Measurements from ENCODE around the gene IMPG1. TPM values are rescaled to one million over a fixed set of nuclear protein-coding genes. Genes with fewer than 3 reads are reported as not detected.

IMPG1 gene, protein sequence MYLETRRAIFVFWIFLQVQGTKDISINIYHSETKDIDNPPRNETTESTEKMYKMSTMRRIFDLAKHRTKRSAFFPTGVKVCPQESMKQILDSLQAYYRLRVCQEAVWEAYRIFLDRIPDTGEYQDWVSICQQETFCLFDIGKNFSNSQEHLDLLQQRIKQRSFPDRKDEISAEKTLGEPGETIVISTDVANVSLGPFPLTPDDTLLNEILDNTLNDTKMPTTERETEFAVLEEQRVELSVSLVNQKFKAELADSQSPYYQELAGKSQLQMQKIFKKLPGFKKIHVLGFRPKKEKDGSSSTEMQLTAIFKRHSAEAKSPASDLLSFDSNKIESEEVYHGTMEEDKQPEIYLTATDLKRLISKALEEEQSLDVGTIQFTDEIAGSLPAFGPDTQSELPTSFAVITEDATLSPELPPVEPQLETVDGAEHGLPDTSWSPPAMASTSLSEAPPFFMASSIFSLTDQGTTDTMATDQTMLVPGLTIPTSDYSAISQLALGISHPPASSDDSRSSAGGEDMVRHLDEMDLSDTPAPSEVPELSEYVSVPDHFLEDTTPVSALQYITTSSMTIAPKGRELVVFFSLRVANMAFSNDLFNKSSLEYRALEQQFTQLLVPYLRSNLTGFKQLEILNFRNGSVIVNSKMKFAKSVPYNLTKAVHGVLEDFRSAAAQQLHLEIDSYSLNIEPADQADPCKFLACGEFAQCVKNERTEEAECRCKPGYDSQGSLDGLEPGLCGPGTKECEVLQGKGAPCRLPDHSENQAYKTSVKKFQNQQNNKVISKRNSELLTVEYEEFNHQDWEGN
- not detected for total RNA-seq

DNA sequence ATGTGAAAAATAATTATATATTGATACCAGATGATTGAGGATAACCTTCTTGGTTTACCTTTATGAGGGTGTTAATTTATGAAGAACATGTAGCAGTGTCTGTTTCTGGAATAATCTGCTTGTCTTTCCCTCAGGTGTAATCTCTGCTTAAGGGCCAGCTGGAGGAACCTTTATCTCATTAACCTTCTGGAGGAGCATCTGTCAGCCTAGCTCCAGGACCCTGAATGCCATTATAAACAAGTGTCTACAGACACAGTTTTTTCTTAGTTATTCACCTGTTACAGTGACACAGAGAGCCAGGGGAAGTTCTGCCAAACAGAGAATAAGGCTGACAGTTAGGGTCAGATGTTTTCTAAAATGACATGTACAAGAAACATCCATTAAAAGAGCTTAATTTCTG is at the start of gene IMPG1:
TSS of gene IMPG1 (minus strand) at position 101 of the 400 bp plus-strand sequence. CDS start 174 bp downstream, outside the sequence.
- CTCF ChIA-PET = no interaction called here
- POLR2A ChIA-PET = no interaction called here

DNA sequence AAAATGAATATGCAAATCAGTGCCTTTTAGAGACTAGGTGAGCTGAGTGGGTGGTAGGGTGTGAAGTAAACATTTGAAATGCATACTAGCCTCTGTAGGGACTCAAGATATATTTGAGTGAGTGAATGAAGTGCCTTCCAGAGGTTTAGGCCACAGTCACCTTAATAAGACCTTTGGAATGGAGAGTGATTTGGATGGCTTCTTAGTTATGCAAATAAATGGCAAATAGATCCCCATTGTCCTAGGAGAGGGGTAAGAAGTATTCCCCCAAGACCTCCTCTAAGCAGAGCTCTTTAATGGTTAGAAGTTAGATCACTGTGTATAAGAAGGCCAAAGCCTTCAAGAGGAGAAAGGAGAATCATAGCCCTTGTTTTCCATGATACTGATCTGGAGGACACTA is 47.8 kb upstream of the IMPG1 start:
- ChIA-PET CTCF (no interaction called here), POLR2A (no interaction called here)

DNA sequence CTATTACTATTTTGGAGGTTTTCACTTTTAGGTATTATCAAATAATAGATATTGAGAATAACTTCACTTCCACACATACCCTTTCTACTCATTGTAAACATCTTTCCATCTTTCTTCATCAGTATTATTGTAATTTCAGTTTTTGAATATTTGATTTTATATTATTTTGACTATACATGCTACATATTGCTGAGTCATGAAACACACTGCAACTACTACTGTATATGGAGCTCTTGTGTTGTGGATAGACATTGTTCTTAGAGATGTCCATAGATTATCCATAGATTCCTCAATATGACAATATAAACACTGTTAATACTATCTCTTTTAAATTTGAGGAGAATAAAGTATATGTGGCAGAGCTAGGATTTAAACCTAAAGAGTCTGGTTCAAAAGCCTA is 819 bp upstream of the IMPG1 start:
- POLR2A ChIA-PET = no interaction called here

DNA sequence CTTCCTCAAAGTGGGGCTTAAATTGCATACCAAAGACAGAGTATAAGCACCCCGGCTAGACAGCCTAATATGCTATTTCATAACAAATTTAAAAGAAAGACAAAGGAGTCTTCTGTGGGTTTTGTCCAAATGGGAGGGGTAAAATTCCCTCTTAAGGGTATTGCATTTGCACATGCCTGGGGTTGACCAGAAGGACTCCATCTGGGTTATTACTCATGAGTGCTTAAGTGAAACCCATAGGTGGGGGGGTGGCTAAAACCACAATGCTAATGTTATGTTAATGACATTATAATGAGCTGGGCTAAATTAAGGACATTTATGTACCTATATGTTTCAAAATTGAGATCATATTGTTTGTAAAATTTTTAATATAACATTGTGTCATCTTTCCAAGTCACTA is 15.0 kb downstream of the IMPG1 start:
- CTCF ChIA-PET = no interaction called here
- POLR2A ChIA-PET = no interaction called here

More for the DNA sequence above, 819 bp upstream of the IMPG1 start:
- CTCF ChIA-PET = interaction anchor here (0.6 kb wide), 1 partner anchor 1694 kb away, joined by 3 read pairs; no protein-coding TSS in a partner anchor

DNA sequence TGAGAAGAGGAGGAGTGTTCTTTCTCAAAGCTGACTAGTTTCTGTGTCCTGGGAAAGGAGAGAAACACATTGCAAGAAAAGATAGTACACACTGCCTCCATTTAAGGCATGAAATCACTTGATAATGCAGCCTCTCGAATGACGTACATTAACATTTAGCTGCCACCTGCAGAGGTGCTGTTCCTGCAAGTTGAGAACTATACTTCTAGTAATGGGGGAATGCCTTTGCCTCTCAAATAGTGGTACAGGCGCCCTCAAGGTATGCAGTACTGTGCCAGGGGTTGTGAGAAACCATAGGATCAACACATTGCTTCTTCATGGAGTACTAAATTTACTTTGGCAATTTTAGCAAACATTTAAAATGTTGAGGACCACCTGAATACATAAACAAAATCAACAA is 20.1 kb downstream of the IMPG1 start:
- ChIA-PET CTCF (no interaction called here), POLR2A (no interaction called here)

DNA sequence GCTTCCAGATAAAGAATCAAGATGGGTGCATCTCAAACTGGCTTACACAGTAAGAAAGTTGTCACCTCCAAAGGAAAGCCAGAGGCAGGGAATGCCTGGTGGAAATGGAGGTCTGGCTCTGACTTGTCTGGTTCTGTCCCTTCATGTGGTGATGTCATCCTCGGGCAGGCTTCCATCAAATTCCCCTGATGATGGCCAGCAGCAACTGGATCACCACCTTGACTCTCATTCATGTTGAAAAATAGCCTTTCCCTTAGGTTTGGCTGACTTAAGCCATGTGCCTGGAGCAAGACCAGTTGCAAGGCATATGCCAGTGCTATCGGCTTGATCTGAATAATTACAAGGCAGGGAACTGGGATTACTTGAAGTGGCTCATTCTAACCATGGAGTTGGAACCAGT is 28.8 kb downstream of the IMPG1 start:
- ChIA-PET CTCF (no interaction called here), POLR2A (no interaction called here)

DNA sequence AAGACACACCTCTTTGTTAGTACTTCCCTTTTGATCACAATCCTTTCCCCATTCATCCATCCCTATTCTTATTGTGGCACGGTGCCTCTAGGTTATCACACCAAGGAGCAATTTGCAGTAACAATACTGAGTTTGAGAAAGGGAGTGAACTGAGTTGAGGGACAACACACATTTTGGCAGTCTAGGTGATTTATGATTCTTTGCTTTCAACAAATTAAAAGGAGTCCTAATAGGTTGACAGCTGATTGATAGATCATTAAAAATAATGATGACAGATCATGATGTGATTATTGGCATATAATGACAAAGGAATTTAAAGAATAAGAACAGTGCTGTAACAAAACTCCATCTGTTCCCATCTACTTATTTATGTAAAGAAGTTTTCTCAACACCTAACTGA is 36.7 kb downstream of the IMPG1 start:
- ChIA-PET POLR2A (no interaction called here), CTCF (no interaction called here)

DNA sequence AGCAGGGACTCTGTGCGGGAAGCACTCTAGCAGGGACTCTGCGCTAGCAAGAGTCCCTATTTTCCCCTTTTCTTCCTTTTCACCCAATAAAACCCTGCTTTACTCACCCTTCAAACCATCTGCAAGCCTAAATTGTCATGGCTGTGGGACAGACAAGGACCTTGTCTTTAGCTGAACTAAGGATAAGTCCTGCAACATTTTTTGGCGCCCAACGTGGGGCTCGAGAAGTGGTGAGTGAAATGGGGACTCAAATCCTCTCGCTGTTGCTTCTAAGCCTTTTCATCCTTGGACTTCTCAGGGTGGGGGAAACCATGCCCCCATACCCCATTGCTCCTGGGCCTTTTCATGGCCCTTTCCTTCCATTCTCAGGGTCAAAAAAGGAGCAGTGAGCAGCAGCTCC is 46.4 kb downstream of the IMPG1 start:
- POLR2A ChIA-PET = no interaction called here
- CTCF ChIA-PET = no interaction called here

DNA sequence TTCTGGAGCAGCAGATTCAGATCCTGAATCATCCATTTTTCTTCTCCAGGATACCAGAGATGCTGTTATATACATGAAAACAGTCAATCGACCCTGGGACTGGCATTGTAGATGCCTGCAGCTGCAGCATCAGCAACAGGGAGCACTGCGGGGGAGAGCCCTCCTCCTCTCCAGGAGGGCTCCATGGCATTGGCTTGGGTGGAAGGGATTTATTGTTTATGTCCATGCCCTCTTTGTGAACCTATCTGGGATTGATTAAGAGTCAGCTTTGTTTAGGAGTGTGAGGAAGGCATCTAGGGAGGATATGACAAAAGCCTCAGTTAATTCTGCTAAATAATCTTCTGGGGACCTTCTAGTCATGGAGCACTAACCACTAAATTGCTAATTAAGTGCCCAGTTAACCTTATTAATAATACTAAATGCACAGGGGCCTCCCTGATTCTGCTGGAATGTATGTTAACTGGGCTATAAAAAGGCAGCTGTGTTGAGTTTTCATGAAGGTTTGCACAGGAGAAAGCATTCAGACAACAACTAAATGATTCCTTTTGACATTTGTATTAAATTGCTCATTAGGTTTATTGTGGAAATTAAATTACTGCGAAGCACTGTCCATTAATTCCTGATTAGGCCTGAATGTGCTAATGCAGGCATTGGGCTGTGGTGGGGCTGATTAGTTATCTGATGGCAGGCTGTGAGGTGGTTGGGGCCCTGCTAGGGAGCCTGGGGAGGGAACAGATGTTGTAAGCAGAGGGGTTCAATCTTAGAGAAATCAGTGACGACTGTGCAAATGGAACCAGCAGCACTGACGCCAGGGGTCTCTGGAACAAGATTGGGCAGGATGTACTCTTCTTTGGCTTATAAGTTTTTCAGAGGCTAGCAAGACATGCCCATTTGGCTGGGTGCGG is 57.6 kb downstream of the IMPG1 start:
- ChIA-PET POLR2A (no interaction called here), CTCF (no interaction called here)

DNA sequence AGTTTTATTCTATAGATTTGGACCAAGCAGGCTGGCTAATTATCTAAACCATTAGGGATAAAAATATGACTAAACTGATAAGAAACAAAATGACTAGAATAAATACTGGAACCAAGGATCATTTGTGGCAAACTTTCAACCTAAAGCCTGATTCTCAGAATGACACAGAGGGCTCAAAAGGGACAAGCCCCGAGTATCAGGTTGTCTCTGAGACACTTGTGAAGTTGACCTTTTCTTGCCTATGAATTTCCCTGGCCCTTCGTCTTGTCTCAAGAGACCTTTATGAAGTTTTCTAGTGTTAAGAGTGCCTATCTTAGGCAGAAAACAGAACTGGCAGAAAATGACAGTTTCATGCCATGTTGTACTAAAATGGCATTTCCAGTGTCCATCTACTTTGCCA is 68.3 kb downstream of the IMPG1 start:
- POLR2A ChIA-PET = no interaction called here
- CTCF ChIA-PET = no interaction called here

DNA sequence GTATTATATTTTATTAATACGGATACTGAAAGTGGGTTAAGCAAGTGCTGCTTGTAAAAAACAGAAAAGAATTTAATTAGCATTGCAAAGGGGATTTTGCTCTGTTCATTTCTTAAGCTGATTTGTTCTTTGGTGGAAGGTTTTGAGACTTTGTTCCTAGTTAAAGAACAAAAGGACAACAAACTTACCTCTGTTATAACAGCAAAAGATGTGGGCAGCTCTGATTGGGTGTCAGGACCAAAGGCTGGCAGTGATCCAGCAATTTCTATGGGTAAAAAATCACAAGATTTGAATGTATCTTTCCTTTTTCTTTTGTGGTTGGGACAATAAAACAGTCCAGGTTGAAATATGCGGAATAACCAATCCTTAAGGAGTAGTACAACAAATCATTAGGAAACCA is 68.8 kb downstream of the IMPG1 start:
- CTCF ChIA-PET = no interaction called here

DNA sequence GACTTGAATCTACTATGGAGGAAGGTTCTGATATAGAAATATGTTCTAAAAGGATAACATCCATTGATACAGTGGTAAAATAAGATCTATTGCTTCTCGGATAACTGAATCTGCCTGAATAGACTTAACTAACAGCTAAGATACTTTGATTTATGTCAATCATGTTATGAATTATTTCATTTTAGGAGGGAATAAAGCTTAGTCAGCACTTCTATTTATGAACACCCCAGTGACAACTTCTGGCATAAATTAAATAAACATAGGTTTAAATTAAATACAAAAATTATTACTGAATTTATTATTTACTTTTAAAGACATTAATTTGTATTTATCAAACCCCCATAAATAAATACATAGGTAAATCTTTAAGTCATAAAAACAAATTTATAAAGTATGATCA is 69.3 kb downstream of the IMPG1 start:
- ChIA-PET POLR2A (no interaction called here), CTCF (no interaction called here)

More for the DNA sequence above, 68.8 kb downstream of the IMPG1 start:
- POLR2A ChIA-PET = no interaction called here

DNA sequence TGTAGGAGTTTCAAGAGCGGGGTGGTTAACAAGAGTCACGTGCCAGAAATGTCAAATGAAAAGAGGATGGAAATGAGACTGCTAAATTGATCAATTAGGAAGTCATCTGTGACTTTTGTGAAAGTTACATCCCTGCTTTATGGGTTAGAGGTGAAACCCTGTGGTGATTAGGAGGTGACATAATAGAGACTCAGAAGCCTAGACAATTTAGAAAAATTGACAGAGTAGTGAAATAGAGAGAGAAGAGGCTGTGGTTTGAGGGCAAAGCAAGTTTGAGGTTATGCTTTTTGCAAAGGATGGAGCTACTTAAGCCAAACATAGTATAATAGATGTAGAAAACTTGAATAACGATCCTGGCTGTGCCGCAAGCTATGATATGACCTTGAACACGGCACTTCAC is 71.8 kb downstream of the IMPG1 start:
- ChIA-PET CTCF (no interaction called here), POLR2A (no interaction called here)

DNA sequence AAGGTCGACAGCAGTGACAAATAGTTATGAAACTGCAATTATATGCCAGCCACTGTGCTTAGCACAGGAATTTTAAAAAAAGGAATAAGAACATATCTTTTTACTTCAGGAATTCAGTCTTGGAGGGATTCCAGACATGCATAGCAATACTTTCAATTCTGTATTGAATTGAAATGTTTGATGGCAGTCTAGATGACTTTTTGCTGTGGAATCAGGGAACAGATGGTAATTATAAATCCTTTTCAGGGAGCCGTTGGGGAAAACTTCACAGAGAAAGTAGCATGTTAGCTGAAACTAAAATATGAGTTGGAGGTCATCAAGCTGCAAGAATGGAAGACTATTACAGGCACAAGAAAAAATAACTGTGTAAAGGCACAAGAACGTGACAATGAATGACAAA is 74.8 kb downstream of the IMPG1 start:
- ChIA-PET CTCF (no interaction called here), POLR2A (no interaction called here)

DNA sequence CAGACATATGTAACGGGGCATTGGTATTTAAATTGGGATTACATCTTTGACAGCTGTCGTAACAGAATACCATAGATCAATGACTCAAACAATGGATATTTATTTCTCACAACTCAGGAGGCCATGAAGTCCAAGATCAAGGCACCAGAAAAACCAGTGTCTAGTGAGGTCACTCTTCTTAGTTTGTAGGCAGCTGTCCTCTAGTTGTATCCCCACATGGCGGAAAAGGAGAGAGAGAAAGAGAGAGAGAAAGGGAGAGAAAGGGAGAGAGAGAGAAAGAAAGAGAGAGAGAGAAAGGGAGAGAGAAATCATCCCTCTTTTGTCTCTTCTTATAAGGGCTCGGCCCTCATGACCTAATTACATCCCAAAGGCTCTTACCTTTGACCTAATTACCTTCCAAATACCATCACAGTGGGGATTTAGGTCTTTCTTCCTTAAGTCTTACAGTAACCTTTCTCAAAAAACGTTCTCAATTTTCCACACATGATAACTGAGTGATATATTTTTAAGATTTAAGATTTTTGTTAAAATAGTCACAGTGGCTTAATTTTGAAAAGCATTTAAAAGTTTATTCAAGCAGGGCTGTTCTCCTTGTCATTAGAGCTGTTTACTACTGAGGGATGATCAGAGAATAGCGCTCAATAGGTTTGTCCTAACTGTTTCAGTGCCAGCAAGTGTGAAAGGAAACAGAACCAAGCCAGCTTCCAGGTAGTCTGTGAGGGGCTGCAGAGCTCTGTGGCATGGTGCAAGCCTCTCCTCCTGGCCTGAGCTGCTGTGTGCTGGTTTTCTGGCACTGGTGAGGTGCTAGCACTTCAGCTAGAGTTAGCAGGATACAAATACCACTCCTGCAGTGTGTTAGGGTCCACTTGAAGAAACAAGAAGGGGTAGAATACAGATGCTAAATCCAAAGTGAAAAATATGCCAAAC is 79.0 kb downstream of the IMPG1 start:
- POLR2A ChIA-PET = no interaction called here
- CTCF ChIA-PET = no interaction called here

DNA sequence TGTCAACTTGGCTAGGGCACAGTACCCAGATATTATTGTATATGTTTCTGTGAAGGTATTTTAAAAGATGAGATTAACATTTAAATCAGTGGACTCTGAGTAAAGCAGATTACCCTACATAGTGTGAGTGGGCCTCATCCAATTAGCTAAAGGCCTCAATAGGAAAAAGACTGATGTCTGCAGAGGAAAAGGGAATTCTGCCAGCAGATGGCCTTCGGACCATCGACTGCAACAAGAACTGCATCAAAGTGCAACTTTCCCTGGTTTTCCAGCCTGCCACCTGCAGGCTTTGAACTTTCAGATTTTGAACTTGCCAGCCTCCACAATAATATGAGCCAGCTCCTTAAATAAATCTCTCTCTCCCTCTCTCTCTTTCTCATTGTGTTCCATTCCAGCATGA is 80.5 kb downstream of the IMPG1 start:
- POLR2A ChIA-PET = no interaction called here
- CTCF ChIA-PET = no interaction called here

DNA sequence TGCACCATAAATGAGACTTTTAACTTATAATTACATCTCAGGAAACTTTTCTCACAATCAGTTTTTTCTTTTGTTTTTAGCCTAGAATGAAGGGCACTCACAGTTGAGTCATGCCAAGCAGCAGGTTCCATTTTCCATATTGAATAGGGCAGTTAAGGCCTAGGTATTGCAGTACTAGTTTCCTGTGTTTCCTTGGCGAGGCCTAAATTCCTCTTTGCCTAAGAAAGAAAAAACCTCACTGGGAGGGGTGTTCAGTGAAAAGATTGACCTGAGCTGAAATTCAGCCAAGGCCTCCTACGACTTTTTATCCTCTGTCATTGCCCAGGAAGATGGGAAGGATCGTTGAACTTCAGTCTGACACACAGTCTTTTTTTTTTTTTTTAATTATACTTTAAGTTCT is 85.5 kb downstream of the IMPG1 start:
- CTCF ChIA-PET = no interaction called here
- POLR2A ChIA-PET = interaction anchor here (0.7 kb wide), 1 partner anchor 486 kb away, joined by 5 read pairs; no protein-coding TSS in a partner anchor

DNA sequence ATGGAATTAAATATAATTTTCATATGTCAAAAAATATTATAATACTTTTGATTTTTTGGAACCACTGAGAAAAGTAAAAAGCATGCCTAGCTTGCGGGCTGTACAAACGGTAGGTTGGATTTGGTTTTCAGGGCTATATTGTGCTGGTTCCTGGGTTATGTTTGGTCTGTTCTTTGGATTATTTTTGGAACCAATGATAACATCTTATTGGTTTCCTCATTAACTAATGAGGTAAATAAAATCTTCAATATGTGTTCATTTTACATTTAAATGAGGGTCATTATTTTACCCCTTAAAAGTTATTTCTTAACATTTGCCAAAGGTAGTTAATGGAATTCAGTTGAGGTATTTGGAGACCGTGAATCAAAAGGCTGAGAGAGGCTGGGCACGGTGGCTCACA is 96.6 kb downstream of the IMPG1 start:
- ChIA-PET POLR2A (no interaction called here), CTCF (no interaction called here)

DNA sequence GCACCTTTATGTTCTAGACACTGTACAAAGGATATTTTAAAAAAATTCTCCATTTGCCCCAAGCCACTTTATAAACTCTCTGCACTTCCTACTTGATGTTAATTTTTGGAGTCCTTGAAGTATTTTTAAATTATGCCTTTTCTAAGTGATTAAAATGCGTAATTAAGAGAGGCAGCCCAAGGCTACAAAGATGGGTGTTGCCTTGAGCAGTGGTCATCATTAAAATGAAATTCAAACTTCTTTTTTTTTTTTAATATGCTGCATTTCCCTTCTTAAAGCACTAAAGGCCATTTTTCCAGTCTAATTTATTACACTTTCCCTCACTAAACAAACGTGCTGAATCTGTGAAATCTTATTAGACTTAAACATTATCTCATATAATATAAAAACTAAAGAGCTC is 102.4 kb downstream of the IMPG1 start:
- POLR2A ChIA-PET = no interaction called here
- CTCF ChIA-PET = no interaction called here

DNA sequence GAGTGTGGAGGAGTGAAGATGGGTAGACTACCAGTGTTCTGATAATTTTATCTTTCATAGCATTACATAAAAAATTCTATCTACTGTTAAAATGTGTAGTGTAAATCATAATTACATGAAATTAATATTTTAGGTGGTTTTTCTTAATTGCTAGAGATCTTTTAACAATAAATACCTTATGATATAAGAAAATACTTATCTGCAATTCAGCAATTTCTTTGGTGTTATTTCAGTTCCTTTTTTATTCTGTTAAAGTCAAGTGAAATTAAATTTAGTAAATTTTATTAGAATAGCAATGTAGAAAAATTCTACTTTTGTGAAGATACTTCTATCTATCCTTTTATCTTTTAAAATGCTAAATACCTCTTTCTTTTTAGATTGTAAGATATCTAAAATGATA is 104.3 kb downstream of the IMPG1 start:
- POLR2A ChIA-PET = no interaction called here
- CTCF ChIA-PET = no interaction called here
